ENCODE data around the gene TMTC3. TPM values are rescaled to one million over a fixed set of nuclear protein-coding genes. Genes with fewer than 3 reads are reported as not detected.
"Not testable (repeated sequence)": the region's sequence is repeated elsewhere in the genome, so short reads cannot be mapped to it uniquely, and the experiment has no call there.

The TMTC3 gene
- total and polyA plus RNA-seq, 7 donors = 0.46 to 22.2 (median 14.4) TPM

- intact Hi-C loops (cut with DNase I) = no loop called here
- H3K27ac ChIP-seq = no peak overlapping the region
- DNase-seq = no peak
- H3K36me3 ChIP-seq = no peaks in the 10 kb centered on the region
- peaks cover 0 to 11% (median 6%) of the 10 kb centered on the region in 4 donors for H3K9me3 ChIP-seq
- H3K4me3 ChIP-seq = no peak overlapping the region
- no peaks in the 10 kb centered on the region for H3K4me1 ChIP-seq
- TF ChIP-seq POLR2A (IDR thresholded peaks at IDR 0.05) (no peak), EP300 (IDR thresholded peaks at IDR 0.05) (no peak), POLR2AphosphoS5 (IDR thresholded peaks at IDR 0.05) (no peak), CTCF (IDR thresholded peaks at IDR 0.05) (no peak)
- 69 to 86% methylated on average over 4 of the region's 4 CpGs for WGBS, 2 donors
- H3K27me3 ChIP-seq = no peaks in the 10 kb centered on the region
These were observed 66.0 kb downstream of the TMTC3 start for GRCh38 chr12:88207921-88208620.

- no peaks in the 10 kb centered on the region for H3K27me3 ChIP-seq
- WGBS, 2 donors = 80 to 84% methylated on average over 1 of the region's 1 CpG
These were observed 66.6 kb downstream of the TMTC3 start for GRCh38 chr12:88208661-88209060.

GRCh38 chr12:88210311-88210710 lies 68.2 kb downstream of the TMTC3 start:
- H3K4me1 ChIP-seq; H3K36me3 ChIP-seq; H3K4me3 ChIP-seq; H3K9me3 ChIP-seq; DNase-seq; H3K27ac ChIP-seq; intact Hi-C loops (cut with DNase I); H3K27me3 ChIP-seq: not testable (repeated sequence)
- 91 to 99% methylated on average over 1 of the region's 1 CpG for WGBS, 2 donors

More at GRCh38 chr12:88208661-88209060, 66.6 kb downstream of the TMTC3 start:
- Histone ChIP-seq H3K4me3 (no peak overlapping the region), H3K27ac (no peak overlapping the region), H3K4me1 (no peaks in the 10 kb centered on the region), H3K9me3 (peaks cover 0 to 11% (median 6%) of the 10 kb centered on the region in 4 donors), H3K36me3 (no peaks in the 10 kb centered on the region)
- intact Hi-C loops (cut with DNase I) = no loop called here
- TF ChIP-seq CTCF (IDR thresholded peaks at IDR 0.05) (no peak), EP300 (IDR thresholded peaks at IDR 0.05) (no peak), POLR2AphosphoS5 (IDR thresholded peaks at IDR 0.05) (no peak), POLR2A (IDR thresholded peaks at IDR 0.05) (no peak)
- DNase-seq = no peak

GRCh38 chr12:88218293-88218692 lies 76.2 kb downstream of the TMTC3 start:
- no peak overlapping the region for H3K4me3 ChIP-seq
- H3K27ac ChIP-seq = no peak overlapping the region
- no peaks in the 10 kb centered on the region for H3K4me1 ChIP-seq
- intact Hi-C loops (cut with DNase I) = no loop called here
- peaks cover 0 to 6% (median 1%) of the 10 kb centered on the region in 4 donors for H3K9me3 ChIP-seq
- H3K27me3 ChIP-seq = no peaks in the 10 kb centered on the region
- H3K36me3 ChIP-seq = no peaks in the 10 kb centered on the region
- TF ChIP-seq POLR2A (IDR thresholded peaks at IDR 0.05) (no peak), CTCF (IDR thresholded peaks at IDR 0.05) (no peak), POLR2AphosphoS5 (IDR thresholded peaks at IDR 0.05) (no peak), EP300 (IDR thresholded peaks at IDR 0.05) (no peak)
- no peak for DNase-seq

GRCh38 chr12:88219861-88220260 lies 77.8 kb downstream of the TMTC3 start:
- TF ChIP-seq EP300 (IDR thresholded peaks at IDR 0.05) (no peak), CTCF (IDR thresholded peaks at IDR 0.05) (no peak), POLR2A (IDR thresholded peaks at IDR 0.05) (no peak), POLR2AphosphoS5 (IDR thresholded peaks at IDR 0.05) (no peak)
- no peak for DNase-seq
- intact Hi-C loops (cut with DNase I) = no loop called here

More at GRCh38 chr12:88219861-88220260, 77.8 kb downstream of the TMTC3 start:
- H3K36me3 ChIP-seq = no peaks in the 10 kb centered on the region
- peaks cover 0 to 6% (median 1%) of the 10 kb centered on the region in 4 donors for H3K9me3 ChIP-seq
- H3K4me1 ChIP-seq = no peaks in the 10 kb centered on the region
- no peaks in the 10 kb centered on the region for H3K27me3 ChIP-seq
- H3K4me3 ChIP-seq = no peak overlapping the region
- H3K27ac ChIP-seq = no peak overlapping the region
